HFF-Myc (cell line): ENCODE data around the gene ADRB2.

Experiments used
- DNase-seq: peaks from one replicate; pipeline ENCODE4 v3.0.0-alpha.2; 2011; ENCODE audit warnings: low read depth; ENCODE audit errors: extremely low read depth
- H3K4me3 ChIP-seq: replicated peaks from 2 replicates; pipeline ENCODE4 v1.5.1; 2011; ENCODE audit warnings: low read depth, mild to moderate bottlenecking, control low read depth, low read length
- CTCF ChIP-seq: IDR thresholded peaks from 2 replicates; pipeline ENCODE4 v1.5.1; 2012; ENCODE audit warnings: mild to moderate bottlenecking, low read depth, low read length, control low read depth; ENCODE audit errors: missing control alignments

ADRB2 gene

DNA sequence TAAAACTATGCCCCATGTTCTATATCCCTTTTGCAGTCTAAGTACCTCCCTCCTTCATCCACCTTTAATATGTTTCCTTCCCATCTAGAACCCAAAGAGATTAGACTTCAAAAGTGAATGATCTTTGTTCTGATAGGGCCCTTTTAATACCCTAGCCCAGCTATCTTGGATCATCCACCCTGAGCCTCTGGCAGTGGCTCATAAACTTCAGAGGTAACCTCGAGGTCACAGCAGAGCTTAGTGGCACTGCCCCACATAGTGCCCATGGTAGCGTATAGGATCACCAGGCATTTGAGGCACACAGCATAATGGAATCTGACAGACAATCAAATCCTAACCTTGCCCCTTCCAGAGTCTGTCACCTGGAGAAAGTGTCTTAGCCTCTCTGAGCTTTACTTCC is 15.8 kb downstream of the ADRB2 start:
- no peak for DNase-seq
- no peak for TF ChIP-seq CTCF
- H3K4me3 ChIP-seq = no peak overlapping the region

- DNase-seq = no peak
- no peak for TF ChIP-seq CTCF
- H3K4me3 ChIP-seq = no peak overlapping the region
Observed at GRCh38 chr5:148843510-148844318, 17.3 kb downstream of the ADRB2 start.

DNA sequence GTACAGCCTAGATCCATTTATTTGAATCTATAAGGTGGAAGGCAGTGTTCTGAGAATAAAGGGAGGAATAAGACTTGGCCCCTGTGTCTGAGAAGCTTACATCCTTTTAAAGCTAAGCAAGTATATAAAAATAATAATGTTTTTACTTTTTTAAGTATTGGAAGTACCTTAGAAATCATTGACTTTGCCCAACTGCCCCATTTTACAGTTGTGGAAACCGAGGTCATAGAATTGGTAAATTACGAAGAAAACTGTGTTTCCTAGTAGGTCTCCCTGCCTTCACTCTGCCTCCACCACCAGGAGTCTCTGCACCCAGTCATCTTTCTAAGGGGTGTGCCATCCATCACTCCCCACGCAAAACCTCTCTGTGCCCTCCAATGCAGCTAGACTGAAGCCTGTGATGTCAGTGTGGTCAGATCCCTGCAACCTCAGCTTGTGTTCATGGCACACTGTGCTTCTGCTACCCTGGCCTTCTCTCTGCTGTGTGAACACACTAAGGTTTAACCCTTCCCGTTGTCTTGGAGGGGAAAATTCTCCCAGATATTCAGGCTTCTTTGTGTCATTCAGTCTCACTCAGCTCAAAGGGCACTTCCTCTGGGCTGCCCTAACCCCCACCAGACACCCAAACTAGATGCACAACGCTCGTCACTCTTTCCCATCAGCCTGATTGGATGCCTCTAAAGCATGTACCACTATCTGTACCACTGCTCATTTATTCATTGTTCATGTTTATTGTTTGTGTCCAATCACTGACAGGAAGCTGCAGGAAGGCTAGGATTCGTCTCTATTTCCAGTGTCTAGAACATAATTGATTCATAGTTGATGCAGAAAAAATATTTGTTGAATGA is 18.2 kb downstream of the ADRB2 start:
- DNase-seq = no peak
- no peak overlapping the region for H3K4me3 ChIP-seq
- no peak for TF ChIP-seq CTCF

DNA sequence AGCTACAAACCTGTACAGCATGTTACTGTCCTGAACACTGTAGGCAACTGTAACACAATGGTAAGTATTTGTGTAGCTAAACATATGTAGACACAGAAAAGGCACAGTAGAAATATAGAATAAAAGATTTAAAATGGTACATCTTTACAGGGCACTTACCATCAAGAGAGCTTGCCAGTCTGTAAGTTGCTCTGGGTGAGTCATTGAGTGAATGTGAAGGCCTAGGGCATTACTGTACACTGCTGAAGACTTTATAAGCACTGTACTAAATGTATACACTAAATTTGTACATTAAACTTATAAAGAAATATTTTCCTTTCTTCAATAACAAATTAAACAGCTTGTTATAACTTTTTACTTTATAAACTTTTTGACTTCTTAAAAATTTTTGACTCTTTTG is 20.5 kb downstream of the ADRB2 start:
- TF ChIP-seq CTCF = no peak
- H3K4me3 ChIP-seq = no peak overlapping the region
- DNase-seq = no peak

GRCh38 chr5:148847456-148847855 is 21.0 kb downstream of the ADRB2 start:
- TF ChIP-seq CTCF = no peak
- no peak overlapping the region for H3K4me3 ChIP-seq
- DNase-seq = no peak

GRCh38 chr5:148848393-148849031 is 22.1 kb downstream of the ADRB2 start:
- TF ChIP-seq CTCF = no peak
- H3K4me3 ChIP-seq = no peak overlapping the region
- DNase-seq = no peak
